Keratinocyte (primary cell): ENCODE data around the gene GID8.

Experiments used
- CTCF ChIP-seq, 3 experiments: IDR thresholded peaks in 1 of 3; conservative IDR thresholded peaks in 1 of 3; optimal IDR thresholded peaks in 1 of 3; 2 replicates in 2 of 3; 3 replicates in 1 of 3; pipeline versions ENCODE3 to v1.5.1; 2011; ENCODE audit warnings: low read length in 3 of 3, mild to moderate bottlenecking in 3 of 3, moderate library complexity in 2 of 3, control low read depth in 1 of 3, inconsistent platforms in 1 of 3; ENCODE audit not compliant: insufficient read depth in 2 of 3; ENCODE audit errors: extremely low read depth in 1 of 3
- EZH2 ChIP-seq: IDR thresholded peaks from one replicate; pipeline ENCODE4 v1.6.1; 2012; ENCODE audit warnings: inconsistent platforms, mild to moderate bottlenecking, low read length, moderate library complexity

DNA sequence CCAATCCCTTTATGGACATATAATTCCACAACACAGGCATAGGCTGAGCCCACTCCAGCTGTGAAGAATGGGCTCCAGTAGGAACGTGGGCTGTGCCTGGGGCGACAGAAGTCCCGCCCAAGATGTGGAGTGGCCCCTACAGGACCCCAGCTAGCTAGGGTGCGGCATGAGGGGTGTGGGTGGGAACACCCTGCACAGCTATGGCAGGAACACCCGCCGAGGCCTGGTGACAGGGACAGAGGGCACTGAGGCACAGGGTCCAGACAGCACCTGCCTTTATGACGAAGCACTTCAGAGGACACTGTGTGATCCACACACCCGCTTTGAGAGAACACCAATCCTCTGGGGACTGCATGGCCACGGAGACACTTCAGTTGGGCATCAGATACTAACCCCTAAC, 48.1 kb upstream of the GID8 start:
- TF ChIP-seq EZH2, result no peak
- no peak for TF ChIP-seq CTCF (optimal IDR thresholded peaks at IDR 0.05 in 1 of 3, IDR thresholded peaks at IDR 0.05 in 1 of 3, conservative IDR thresholded peaks at IDR 0.05 in 1 of 3; ENCODE audit: extremely low read depth in 1 of 3, insufficient read depth in 2 of 3, low read length in 3 of 3)
